Endothelial cell of umbilical vein (primary cell): Measurements from ENCODE around the gene SLFN13. TPM values are rescaled to one million over a fixed set of nuclear protein-coding genes. Genes with fewer than 3 reads are reported as not detected.

Experiments used
- BruUV-seq: library from RNA; stranded (reverse); fragments of 400-500 nt; replicated peaks from 2 replicates; lab custom pipeline; 2021; lab: Mats Ljungman, UMichigan
- CTCF ChIA-PET: fragments of 300-600, 350-600 bp; sonication (Branson Sonifier 250); formaldehyde crosslinking; loops from one replicate; lab custom pipeline; 2021; ENCODE audit warnings: antibody characterized with exemption, inconsistent platforms; lab: Charles Lee
- POLR2A ChIA-PET: fragments of 300-600, 350-600 bp; sonication (Branson Sonifier 250); formaldehyde crosslinking; loops from one replicate; lab custom pipeline; 2021; ENCODE audit warnings: antibody characterized with exemption, inconsistent platforms; lab: Charles Lee
- DNase-seq: peaks from one replicate; pipeline ENCODE4 v3.0.0-alpha.2; 2011; ENCODE audit warnings: low read depth, low spot score
- FAIRE-seq: peaks from 2 replicates; lab custom pipeline; 2011; peaks lifted over from hg19 to GRCh38; lab: Jason Lieb, UNC
- H2AFZ ChIP-seq: 2 replicates; pipeline ENCODE4 v1.6.0; 2012; ENCODE audit warnings: low read depth, low read length, control low read depth, inconsistent platforms
- H3K27ac ChIP-seq: 2 replicates; pipeline ENCODE4 v1.5.1; 2011; ENCODE audit warnings: low read depth, mild to moderate bottlenecking, control low read depth, low read length, moderate library complexity; ENCODE audit not compliant: insufficient read depth
- H3K27me3 ChIP-seq, 2 experiments: 2 replicates each; pipeline versions ENCODE4 v1.6.0 to v1.6.1; 2011; ENCODE audit warnings: low read length in 2 of 2, mixed read lengths in 1 of 2; ENCODE audit not compliant: control insufficient read depth in 2 of 2, insufficient read depth in 2 of 2
- H3K36me3 ChIP-seq, 2 experiments: 2 replicates in 1 of 2; 3 replicates in 1 of 2; pipeline ENCODE4 v1.5.1; 2011; ENCODE audit warnings: low read length in 2 of 2, mild to moderate bottlenecking in 1 of 2, moderate library complexity in 1 of 2; ENCODE audit not compliant: control insufficient read depth in 2 of 2, insufficient read depth in 2 of 2; ENCODE audit errors: extremely low read depth in 1 of 2
- H3K4me1 ChIP-seq: 3 replicates; pipeline ENCODE4 v1.5.1; 2011; ENCODE audit warnings: mild to moderate bottlenecking, low read length; ENCODE audit not compliant: control insufficient read depth, insufficient read depth; ENCODE audit errors: extremely low read depth
- H3K4me2 ChIP-seq: 2 replicates; pipeline ENCODE4 v1.6.1; 2011; ENCODE audit warnings: low read length, control low read depth, mixed read lengths; ENCODE audit not compliant: insufficient read depth
- H3K4me3 ChIP-seq, 3 experiments: fragments of 200-600 bp in 1 of 3; sonication (generic), shearing (Covaris generic) in 1 of 3; replicated peaks in 1 of 3; 2 replicates each; pipeline ENCODE4 v1.5.1; 2011 to 2016; ENCODE audit warnings: control low read depth in 3 of 3, low read length in 3 of 3, mild to moderate bottlenecking in 2 of 3, inconsistent platforms in 1 of 3, low read depth in 1 of 3, moderate library complexity in 1 of 3; ENCODE audit not compliant: insufficient read depth in 1 of 3
- H3K79me2 ChIP-seq: 2 replicates; pipeline ENCODE4 v1.6.0; 2012; ENCODE audit warnings: low read length, inconsistent platforms; ENCODE audit not compliant: control insufficient read depth, insufficient read depth
- H3K9ac ChIP-seq: replicated peaks from 2 replicates; pipeline ENCODE3; 2011; ENCODE audit warnings: low read length, control low read depth; ENCODE audit not compliant: insufficient read depth; ENCODE audit errors: extremely low read depth
- H3K9me1 ChIP-seq: replicated peaks from 3 replicates; pipeline ENCODE4 v1.6.0; 2011; ENCODE audit warnings: mild to moderate bottlenecking, low read length; ENCODE audit not compliant: control insufficient read depth, insufficient read depth; ENCODE audit errors: extremely low read depth
- H3K9me3 ChIP-seq: replicated peaks from 2 replicates; pipeline ENCODE4 v1.5.1; 2012; ENCODE audit warnings: low read length, inconsistent platforms; ENCODE audit not compliant: control insufficient read depth, insufficient read depth
- H4K20me1 ChIP-seq: replicated peaks from 2 replicates; pipeline ENCODE3; 2011; ENCODE audit warnings: mild to moderate bottlenecking, low read length; ENCODE audit not compliant: control insufficient read depth, insufficient read depth; ENCODE audit errors: extremely low read depth
- FOS ChIP-seq: IDR thresholded peaks from 2 replicates; pipeline ENCODE4 v1.6.1; 2011; ENCODE audit warnings: mild to moderate bottlenecking, low read length, moderate library complexity, borderline replicate concordance; ENCODE audit not compliant: insufficient read depth
- GATA2 ChIP-seq: IDR thresholded peaks from 2 replicates; pipeline ENCODE4 v1.7.0; 2011; ENCODE audit warnings: low read depth, mild to moderate bottlenecking, moderate library complexity, mixed read lengths, low read length; ENCODE audit not compliant: insufficient read length, insufficient read depth
- JUN ChIP-seq: IDR thresholded peaks from 2 replicates; pipeline ENCODE4 v1.6.1; 2011; ENCODE audit warnings: borderline replicate concordance, low read depth; ENCODE audit not compliant: insufficient read length, insufficient read depth
- MAX ChIP-seq: IDR thresholded peaks from 2 replicates; pipeline ENCODE4 v1.6.1; 2011; ENCODE audit not compliant: insufficient read depth, insufficient read length
- MYC ChIP-seq: IDR thresholded peaks from one replicate; pipeline ENCODE4 v1.6.1; 2011; ENCODE audit warnings: mild to moderate bottlenecking, low read depth, low read length
- POLR2A ChIP-seq: IDR thresholded peaks from 2 replicates; pipeline ENCODE4 v1.6.1; 2012; ENCODE audit warnings: low read depth, mild to moderate bottlenecking, control low read depth, low read length
- POLR2AphosphoS5 ChIP-seq: IDR thresholded peaks from 2 replicates; pipeline ENCODE4 v1.6.1; 2012; ENCODE audit warnings: low read depth, mild to moderate bottlenecking, control low read depth, low read length, moderate library complexity; ENCODE audit not compliant: insufficient read depth
- dilution Hi-C: fragments of 300-500 bp; cut with MboI; formaldehyde crosslinking; loops from one replicate; pipeline ENCODE4 v1.15.0; 2019; ENCODE audit warnings: low sequenced_read_pairs; ENCODE audit not compliant: extremely low pct_ligation_motif_present
- intact Hi-C: fragments of 100-400 bp; cut with micrococcal nuclease; formaldehyde crosslinking; loops from one replicate; pipeline ENCODE4 v1.10.0; 2022
- polyA plus RNA-seq, 4 experiments: library from polyadenylated mRNA; depleted of rRNA in 3 of 4; stranded (reverse) in 3 of 4; unstranded in 1 of 4; fragments of >200 nt; gene quantifications; 2 replicates each; pipeline versions ENCODE4 v1.2.1 to v1.2.3, GENCODE V29; 2011 to 2012; ENCODE audit warnings: missing spikeins in 1 of 4
- total RNA-seq: library from RNA; stranded (reverse); gene quantifications from 2 replicates; pipeline ENCODE4 v1.2.3, GENCODE V29; 2021

Gene SLFN13
- total and polyA plus RNA-seq, 2 donors (not counting 3 experiments of a cell fraction or from before 2014, with no cell fraction given): 2.3 to 13.7 TPM

GRCh38 chr17:35488991-35489390 is 40.4 kb upstream of the SLFN13 start:
- ChIA-PET POLR2A (no interaction called here), CTCF (interaction anchor here (0.9 to 1.4 kb wide), 2 partner anchors 10 to 50 kb away, joined by 4 read pairs; no protein-coding TSS in a partner anchor)
- Histone ChIP-seq H3K36me3 (no peaks in the 10 kb centered on the region), H3K9me1 (no peaks in the 10 kb centered on the region), H3K4me2 (no peak overlapping the region), H4K20me1 (no peaks in the 10 kb centered on the region), H3K79me2 (no peaks in the 10 kb centered on the region), H3K9me3 (no peaks in the 10 kb centered on the region), H3K4me1 (peaks cover 5% of the 10 kb centered on the region), H3K4me3 (no peak overlapping the region), H3K27ac (no peak overlapping the region), H3K27me3 (peaks cover 85 to 100% of the 10 kb centered on the region in 2 experiments), H2AFZ (no peak overlapping the region), H3K9ac (no peak overlapping the region)
- BruUV-seq: no TSS peak
- DNase-seq (no peak), FAIRE-seq (no peak)
- intact Hi-C loops: no loop called here
- dilution Hi-C loops: no loop called here
- TF ChIP-seq JUN (no peak), MYC (no peak), POLR2A (no peak), POLR2AphosphoS5 (no peak), MAX (no peak), GATA2 (no peak), FOS (no peak)
